Stimulated activated naive CD4-positive, alpha-beta T cell treated with Interleukin-2 at 50 U/mL for 16 hours (primary cell): ENCODE results near the gene GRIA1.

Experiments used
- DNase-seq: peaks from one replicate; lab custom pipeline; 2025; lab: John Stamatoyannopoulos, UW

GRIA1 gene

DNA sequence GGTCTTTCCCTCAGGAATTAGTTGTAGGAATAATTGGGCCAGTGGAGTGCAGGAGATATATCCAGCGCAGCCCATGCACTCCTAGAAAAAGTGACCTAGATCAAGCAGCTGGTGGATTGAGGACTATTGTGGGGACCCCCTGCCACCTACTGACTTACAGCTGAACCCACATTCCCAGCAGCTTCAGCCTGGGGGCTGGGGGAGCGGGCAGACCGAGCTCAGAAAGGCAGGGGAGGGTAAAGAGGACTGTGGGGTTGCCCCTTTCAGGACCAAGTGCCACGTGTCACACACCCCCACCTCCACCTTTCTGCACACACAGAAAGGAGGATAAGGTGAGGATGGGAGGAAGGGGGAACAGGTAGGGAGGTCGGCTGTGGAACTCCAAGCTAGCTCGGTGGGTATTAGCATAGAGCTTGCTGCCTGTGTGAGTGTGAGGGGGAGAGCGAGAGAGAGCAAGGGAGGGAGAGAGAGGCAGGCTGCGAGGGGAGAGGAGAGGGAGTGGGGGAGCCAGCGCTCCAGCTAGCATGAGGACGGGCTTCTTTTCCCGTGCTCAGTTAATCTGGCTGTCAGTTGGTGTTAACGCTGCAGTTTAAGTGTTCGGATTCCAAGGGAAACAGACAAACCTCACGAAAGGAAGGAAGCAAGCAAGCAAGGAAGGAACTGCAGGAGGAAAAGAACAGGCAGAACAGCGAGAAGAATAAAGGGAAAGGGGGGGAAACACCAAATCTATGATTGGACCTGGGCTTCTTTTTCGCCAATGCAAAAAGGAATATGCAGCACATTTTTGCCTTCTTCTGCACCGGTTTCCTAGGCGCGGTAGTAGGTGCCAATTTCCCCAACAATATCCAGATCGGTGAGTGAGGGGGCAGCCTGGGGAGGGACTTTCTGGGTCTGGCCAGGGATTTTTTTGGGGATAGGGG, at the start of gene GRIA1:
Gene GRIA1 (plus strand): TSS at position 553 of the 920 bp plus-strand sequence.
- no peak for DNase-seq

DNA sequence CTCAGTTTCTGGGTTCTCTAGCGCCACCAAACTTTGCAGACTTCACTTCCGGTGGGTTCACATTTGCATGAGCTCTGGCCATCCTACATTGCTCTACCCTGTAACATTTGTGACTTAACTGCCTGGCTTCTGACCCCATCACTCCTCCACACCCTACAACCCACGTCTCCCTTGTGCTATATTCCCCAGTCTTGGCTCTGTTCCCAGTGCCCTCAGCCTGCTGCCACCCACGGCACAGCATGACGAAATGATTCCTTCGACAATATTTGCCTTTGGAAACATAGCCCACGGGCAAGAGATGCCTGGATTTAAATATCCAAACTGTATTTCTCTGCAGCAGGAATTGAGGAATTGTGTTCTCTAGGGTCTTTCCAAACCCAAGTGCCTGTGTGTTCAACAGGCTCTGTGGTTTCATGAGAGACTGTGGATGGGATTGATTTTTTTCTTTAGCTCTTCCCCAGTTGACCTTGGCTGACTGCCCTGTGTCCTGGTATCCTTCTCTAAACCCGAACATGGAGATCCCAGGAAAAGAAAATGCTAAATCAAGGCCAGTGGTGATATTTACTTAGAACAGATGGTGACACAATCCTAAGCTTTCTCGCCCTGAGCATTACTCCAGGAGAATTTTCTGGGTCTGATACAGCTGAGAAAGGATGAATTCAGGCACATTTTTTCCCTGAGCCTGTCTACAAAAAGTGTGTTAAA, 44.4 kb upstream of the GRIA1 start:
- DNase-seq: no peak

- DNase-seq: no peak
Observed at GRCh38 chr5:153447534-153447933, 42.9 kb upstream of the GRIA1 start.

DNA sequence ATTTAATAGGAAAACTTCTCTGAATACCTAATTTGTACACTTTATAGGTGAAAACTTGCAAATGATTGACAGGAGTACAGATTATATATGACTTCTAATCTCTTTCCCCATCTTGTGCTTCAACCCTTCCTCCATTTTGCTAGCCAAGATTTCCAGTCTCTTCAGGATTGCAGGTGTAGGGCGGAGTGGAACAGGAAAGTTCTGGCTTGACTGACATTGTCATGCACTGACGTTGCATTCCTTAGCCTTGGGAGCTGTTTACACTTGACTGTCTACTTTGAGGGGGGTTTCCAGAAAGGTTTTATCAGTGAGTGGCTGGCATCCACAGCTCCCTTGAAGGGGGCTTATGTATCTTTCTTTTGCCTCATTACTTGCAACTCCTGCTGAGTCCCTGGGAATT, 34.1 kb upstream of the GRIA1 start:
- DNase-seq: no peak

GRCh38 chr5:153456993-153457392, 33.5 kb upstream of the GRIA1 start:
- no peak for DNase-seq

DNA sequence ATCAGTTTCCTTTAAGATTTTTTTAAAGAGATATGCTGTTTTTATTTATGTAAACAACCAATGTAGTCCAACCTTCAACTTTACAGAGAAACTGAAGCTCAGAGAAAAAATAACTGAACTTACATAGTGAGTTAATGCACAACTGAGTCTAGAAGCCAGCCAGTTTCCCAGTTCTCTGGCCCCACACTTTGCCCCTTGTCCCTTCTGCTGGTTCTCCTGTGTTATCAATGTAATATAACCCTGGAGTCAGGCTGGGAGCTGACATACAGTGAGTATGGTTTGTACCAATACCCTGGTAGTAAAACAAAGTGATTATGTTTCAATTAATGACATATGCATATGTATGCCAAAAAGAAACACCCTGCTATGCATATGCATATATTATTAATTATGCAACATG, 32.2 kb upstream of the GRIA1 start:
- DNase-seq: no peak

DNA sequence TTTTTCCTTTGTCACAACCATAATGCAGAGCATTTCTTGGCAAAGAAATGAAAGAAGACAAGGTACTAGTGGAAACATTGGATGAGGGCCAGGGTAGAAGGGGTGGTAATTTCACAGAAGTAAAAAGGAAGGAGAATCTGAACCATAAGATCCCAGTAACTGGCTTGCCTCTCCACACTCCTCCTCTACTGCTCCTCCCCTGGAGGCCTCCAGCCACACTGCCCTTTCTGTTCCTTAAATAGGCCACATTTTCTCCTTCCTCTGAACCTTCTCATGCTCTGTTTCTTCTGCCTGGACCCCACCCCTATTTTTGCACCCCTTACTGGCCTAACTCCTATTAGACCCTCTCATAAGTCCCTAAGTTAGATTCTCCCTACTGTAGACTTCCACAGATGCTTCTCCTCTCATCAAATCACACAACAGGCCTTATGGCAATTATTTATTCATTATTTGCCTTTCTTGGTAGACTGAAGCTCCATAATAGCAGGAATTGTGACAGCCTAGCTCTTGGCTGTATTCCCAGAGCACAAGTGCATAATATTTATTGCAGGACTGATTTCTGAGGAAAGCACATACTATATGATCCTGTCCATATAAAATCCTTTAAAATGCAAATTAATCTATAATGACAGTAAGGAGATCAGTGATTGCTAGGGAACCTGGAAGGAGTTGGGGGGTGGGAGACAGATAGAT, 31.3 kb upstream of the GRIA1 start:
- DNase-seq: no peak

DNA sequence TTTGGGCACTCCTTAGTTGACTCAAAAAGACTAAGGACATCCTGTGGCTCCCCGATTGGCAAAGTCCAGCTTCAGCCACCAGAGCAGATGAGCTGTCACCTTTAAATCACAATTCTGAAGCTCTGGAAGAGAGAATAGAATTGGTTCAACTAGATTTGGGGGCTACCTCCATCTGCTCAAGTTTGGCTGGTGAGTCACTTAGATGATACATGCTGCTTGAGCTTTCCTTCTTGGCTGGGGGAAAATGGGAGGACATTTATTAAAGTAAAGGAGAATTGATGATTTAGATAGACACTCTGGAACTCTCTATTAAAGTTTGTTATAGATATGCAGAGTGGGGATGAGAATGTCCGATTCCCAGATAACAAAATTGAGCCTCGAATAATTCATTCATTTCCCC, 30.0 kb upstream of the GRIA1 start:
- DNase-seq: no peak

GRCh38 chr5:153461341-153461740, 29.1 kb upstream of the GRIA1 start:
- no peak for DNase-seq

GRCh38 chr5:153463806-153464205, 26.7 kb upstream of the GRIA1 start:
- no peak for DNase-seq

GRCh38 chr5:153467546-153467945, 22.9 kb upstream of the GRIA1 start:
- no peak for DNase-seq

GRCh38 chr5:153469423-153469822, 21.0 kb upstream of the GRIA1 start:
- no peak for DNase-seq

- no peak for DNase-seq
Observed at GRCh38 chr5:153470736-153471135, 19.7 kb upstream of the GRIA1 start.

- no peak for DNase-seq
Observed at GRCh38 chr5:153476767-153477166, 13.7 kb upstream of the GRIA1 start.

DNA sequence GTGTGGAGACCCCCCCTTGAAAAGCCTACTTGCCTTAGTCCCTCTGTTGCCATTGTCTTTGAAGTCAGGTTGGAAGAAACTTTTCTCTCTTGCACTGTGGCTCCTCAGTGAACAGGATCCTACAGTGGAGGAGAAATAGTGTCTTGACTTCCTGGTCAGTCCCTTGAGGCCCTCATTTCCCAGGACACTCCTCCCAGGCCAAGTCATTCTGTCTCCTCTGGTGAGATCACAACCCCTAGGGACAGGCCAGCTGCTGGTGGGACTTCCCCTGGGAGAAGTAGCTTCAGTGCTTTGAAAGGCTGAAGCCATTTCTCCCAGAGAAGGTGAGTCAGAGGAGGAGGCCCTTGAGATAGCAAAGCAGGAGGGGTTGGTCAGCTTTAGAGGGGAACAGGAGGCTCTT, 10.1 kb upstream of the GRIA1 start:
- DNase-seq: no peak

GRCh38 chr5:153483482-153483881, 7.0 kb upstream of the GRIA1 start:
- no peak for DNase-seq

GRCh38 chr5:153485641-153486040, 4.8 kb upstream of the GRIA1 start:
- no peak for DNase-seq

- DNase-seq: no peak
Observed at GRCh38 chr5:153486771-153487170, 3.7 kb upstream of the GRIA1 start.

DNA sequence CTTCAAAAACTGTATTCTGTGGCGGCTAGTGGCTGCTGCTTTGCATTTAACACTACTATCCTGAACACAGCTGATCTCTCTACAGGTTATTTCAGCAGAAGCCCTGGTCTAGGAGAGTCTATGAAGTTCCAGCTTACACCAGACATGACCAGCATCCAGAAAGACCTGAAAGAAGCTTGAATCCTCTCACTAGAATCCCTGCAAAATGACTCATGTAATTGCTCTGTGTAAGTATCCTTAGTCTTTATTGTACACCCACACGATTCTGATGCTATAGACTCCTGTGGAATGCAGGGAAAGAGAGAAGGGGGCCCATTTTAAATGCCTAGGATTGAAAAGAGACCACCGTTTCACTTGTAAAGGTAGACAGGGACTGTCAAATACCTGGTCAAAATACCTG, 859 bp upstream of the GRIA1 start:
- DNase-seq: no peak

- DNase-seq: no peak
Observed at GRCh38 chr5:153491038-153491744, 721 bp downstream of the GRIA1 start.

GRCh38 chr5:153491856-153492255, 1.4 kb downstream of the GRIA1 start:
- no peak for DNase-seq

- DNase-seq: no peak
Observed at GRCh38 chr5:153496835-153497234, 6.4 kb downstream of the GRIA1 start.
